ENCODE results near the gene PITX1. TPM values are rescaled to one million over a fixed set of nuclear protein-coding genes. Genes with fewer than 3 reads are reported as not detected.

PITX1 gene
- total RNA-seq, 1 experiment from 2014 or later = 31.0 TPM

GRCh38 chr5:135063056-135063445 lies 29.0 kb upstream of the PITX1 start:
- Histone ChIP-seq H3K27me3 (ENCODE audit: insufficient read depth, low read length) (no peaks in the 10 kb centered on the region), H3K4me3 (replicated peaks in 1 of 2; ENCODE audit: low read depth in 1 of 2, low read length in 2 of 2) (no peak overlapping the region), H3K27ac (ENCODE audit: low read depth, low read length) (no peak overlapping the region), H3K36me3 (ENCODE audit: control insufficient read depth in 1 of 2, insufficient read depth in 2 of 2, low read length in 2 of 2) (no peaks in the 10 kb centered on the region), H3K79me2 (ENCODE audit: insufficient read depth, low read length) (no peaks in the 10 kb centered on the region), H3K9me3 (ENCODE audit: control insufficient read depth in 1 of 2, insufficient read depth in 1 of 2, low read depth in 1 of 2, low read length in 2 of 2) (no peaks in the 10 kb centered on the region), H2AFZ (ENCODE audit: low read depth, low read length, poor library complexity, severe bottlenecking) (no peak overlapping the region), H3K9ac (ENCODE audit: low read length) (no peak overlapping the region), H3K4me1 (ENCODE audit: control insufficient read depth in 1 of 2, insufficient read depth in 2 of 2, low read length in 2 of 2) (no peaks in the 10 kb centered on the region), H3K4me2 (ENCODE audit: low read length) (no peak overlapping the region), H3K9me2 (ENCODE audit: insufficient read depth) (no peaks in the 10 kb centered on the region), H4K20me1 (ENCODE audit: insufficient read depth) (no peaks in the 10 kb centered on the region)
- DNase-seq (ENCODE audit: low read depth, low spot score) (no peak), ATAC-seq (no peak)
- ChIA-PET CTCF (no interaction called here), RAD21 (ENCODE audit: low non-redundant PET in 1 of 2, low total read pairs in 2 of 2, uncharacterized antibody in 2 of 2, unreplicated experiment in 2 of 2) (no interaction called here), POLR2A (interaction anchor here (0.8 kb wide), 1 partner anchor 10 kb away, joined by 3 read pairs; no protein-coding TSS in a partner anchor)
- no TSS peak for BruUV-seq (replicated peaks)
- TF ChIP-seq ZNF274 (IDR thresholded peaks at IDR 0.05; ENCODE audit: low read depth, low read length) (no peak), POLR2A (IDR thresholded peaks at IDR 0.05; ENCODE audit: borderline replicate concordance, extremely low read depth, insufficient read depth, insufficient read length) (no peak), SIN3A (IDR thresholded peaks at IDR 0.05; ENCODE audit: low read depth) (no peak), ELF1 (IDR thresholded peaks at IDR 0.05; ENCODE audit: borderline replicate concordance, low read depth) (no peak), ZFX (IDR thresholded peaks at IDR 0.05) (no peak)
- intact Hi-C loops (cut with micrococcal nuclease) = no loop called here

GRCh38 chr5:135062216-135063055 lies 28.4 kb upstream of the PITX1 start:
- H3K79me2 ChIP-seq (ENCODE audit: insufficient read depth, low read length) = no peaks in the 10 kb centered on the region
- H3K36me3 ChIP-seq (ENCODE audit: control insufficient read depth in 1 of 2, insufficient read depth in 2 of 2, low read length in 2 of 2) = no peaks in the 10 kb centered on the region
- H3K4me2 ChIP-seq (ENCODE audit: low read length) = no peak overlapping the region
- H3K9ac ChIP-seq (ENCODE audit: low read length) = no peak overlapping the region
- no peaks in the 10 kb centered on the region for H4K20me1 ChIP-seq (ENCODE audit: insufficient read depth)
- no peaks in the 10 kb centered on the region for H3K4me1 ChIP-seq (ENCODE audit: control insufficient read depth in 1 of 2, insufficient read depth in 2 of 2, low read length in 2 of 2)
- no TSS peak for BruUV-seq (replicated peaks)
- no peaks in the 10 kb centered on the region for H3K9me3 ChIP-seq (ENCODE audit: control insufficient read depth in 1 of 2, insufficient read depth in 1 of 2, low read depth in 1 of 2, low read length in 2 of 2)
- ChIA-PET POLR2A (interaction anchor here (0.8 kb wide), 1 partner anchor 11 kb away, joined by 3 read pairs; no protein-coding TSS in a partner anchor), RAD21 (ENCODE audit: low non-redundant PET in 1 of 2, low total read pairs in 2 of 2, uncharacterized antibody in 2 of 2, unreplicated experiment in 2 of 2) (no interaction called here), CTCF (no interaction called here)
- intact Hi-C loops (cut with micrococcal nuclease) = no loop called here
- H3K27ac ChIP-seq (ENCODE audit: low read depth, low read length) = no peak overlapping the region
- DNase-seq (ENCODE audit: low read depth, low spot score) = no peak
- no peaks in the 10 kb centered on the region for H3K27me3 ChIP-seq (ENCODE audit: insufficient read depth, low read length)
- no peak overlapping the region for H2AFZ ChIP-seq (ENCODE audit: low read depth, low read length, poor library complexity, severe bottlenecking)
- no peaks in the 10 kb centered on the region for H3K9me2 ChIP-seq (ENCODE audit: insufficient read depth)
- H3K4me3 ChIP-seq (replicated peaks in 1 of 2; ENCODE audit: low read depth in 1 of 2, low read length in 2 of 2) = no peak overlapping the region
- no peak for ATAC-seq
- TF ChIP-seq CEBPB (IDR thresholded peaks at IDR 0.05; ENCODE audit: low read depth) = no peak
- TF ChIP-seq CTCF (IDR thresholded peaks at IDR 0.05 in 2 of 3, conservative IDR thresholded peaks at IDR 0.05 in 1 of 3; ENCODE audit: borderline replicate concordance in 1 of 3, insufficient read depth in 1 of 3, low read depth in 2 of 3, low read length in 2 of 3) = no peak
- no peak for TF ChIP-seq RAD21 (IDR thresholded peaks at IDR 0.05; ENCODE audit: low read depth)
- TF ChIP-seq ZBTB33 (IDR thresholded peaks at IDR 0.05; ENCODE audit: extremely low read depth, insufficient replicate concordance, low read length) = no peak
- no peak for TF ChIP-seq ATF3 (IDR thresholded peaks at IDR 0.05)
- no peak for TF ChIP-seq CBX3 (IDR thresholded peaks at IDR 0.05; ENCODE audit: low read depth)
- TF ChIP-seq ZFX (IDR thresholded peaks at IDR 0.05) = no peak
- TF ChIP-seq ZNF274 (IDR thresholded peaks at IDR 0.05; ENCODE audit: low read depth, low read length) = no peak
- no peak for TF ChIP-seq POLR2A (IDR thresholded peaks at IDR 0.05; ENCODE audit: borderline replicate concordance, extremely low read depth, insufficient read depth, insufficient read length)
- no peak for TF ChIP-seq SP1 (IDR thresholded peaks at IDR 0.05; ENCODE audit: low read depth)
- TF ChIP-seq JUND (IDR thresholded peaks at IDR 0.05) = no peak
- no peak for TF ChIP-seq EGR1 (IDR thresholded peaks at IDR 0.05; ENCODE audit: low read depth)
- TF ChIP-seq SRF (IDR thresholded peaks at IDR 0.05; ENCODE audit: low read depth) = no peak
- TF ChIP-seq FOSL1 (IDR thresholded peaks at IDR 0.05; ENCODE audit: low read depth) = no peak
- TF ChIP-seq EZH2phosphoT487 (IDR thresholded peaks at IDR 0.05; ENCODE audit: borderline replicate concordance) = no peak
